Neuronal stem cell (in vitro differentiated cells): ENCODE measurements around the gene CYP17A1.

Source experiments
- DNase-seq: peaks from one replicate; pipeline ENCODE4 v3.0.0-alpha.2; 2013; ENCODE audit warnings: low spot score
- H2AFZ ChIP-seq: one replicate; pipeline ENCODE4 v1.6.1; 2013; ENCODE audit warnings: mild to moderate bottlenecking, low read length, inconsistent platforms
- H2AK5ac ChIP-seq: 2 replicates; pipeline ENCODE4 v1.6.1; 2013; ENCODE audit warnings: low read depth, mild to moderate bottlenecking, inconsistent platforms, low read length, moderate library complexity, mixed read lengths
- H2BK120ac ChIP-seq: 2 replicates; pipeline ENCODE4 v1.6.1; 2013; ENCODE audit warnings: low read depth, mild to moderate bottlenecking, inconsistent platforms, low read length, moderate library complexity, mixed read lengths
- H2BK12ac ChIP-seq: one replicate; pipeline ENCODE4 v1.6.1; 2013; ENCODE audit warnings: low read length, inconsistent platforms
- H2BK15ac ChIP-seq: 2 replicates; pipeline ENCODE4 v1.6.1; 2013; ENCODE audit warnings: mild to moderate bottlenecking, low read length, inconsistent platforms, mixed read lengths
- H2BK5ac ChIP-seq: one replicate; pipeline ENCODE4 v1.6.1; 2013; ENCODE audit warnings: inconsistent platforms, mild to moderate bottlenecking, low read length, moderate library complexity
- H3K14ac ChIP-seq: one replicate; pipeline ENCODE4 v1.6.1; 2013; ENCODE audit warnings: low read length, inconsistent platforms
- H3K18ac ChIP-seq: 2 replicates; pipeline ENCODE4 v1.6.1; 2013; ENCODE audit warnings: low read length, inconsistent platforms
- H3K23ac ChIP-seq: 2 replicates; pipeline ENCODE4 v1.6.1; 2013; ENCODE audit warnings: low read depth, mild to moderate bottlenecking, mixed read lengths, low read length, inconsistent platforms; ENCODE audit not compliant: poor library complexity
- H3K27ac ChIP-seq: replicated peaks from 3 replicates; pipeline ENCODE4 v1.5.1; 2013; ENCODE audit warnings: low read length, inconsistent platforms
- H3K27me3 ChIP-seq, 3 experiments: 2 replicates each; pipeline ENCODE4 v1.6.1; 2013; ENCODE audit warnings: low read length in 3 of 3, mild to moderate bottlenecking in 2 of 3, inconsistent platforms in 1 of 3, low read depth in 1 of 3, mixed read lengths in 1 of 3, moderate library complexity in 1 of 3; ENCODE audit not compliant: control insufficient read depth in 3 of 3, insufficient read depth in 3 of 3
- H3K36me3 ChIP-seq, 2 donors: replicated peaks in 1 of 2; 2 replicates each; pipeline ENCODE4 v1.6.1; 2013; ENCODE audit warnings: low read length in 2 of 2; ENCODE audit not compliant: control insufficient read depth in 2 of 2, insufficient read depth in 2 of 2
- H3K4ac ChIP-seq: 2 replicates; pipeline ENCODE4 v1.6.1; 2013; ENCODE audit warnings: inconsistent platforms, mild to moderate bottlenecking, low read length, moderate library complexity
- H3K4me1 ChIP-seq, 2 donors: 1 replicate in 1 of 2; 2 replicates in 1 of 2; pipeline ENCODE4 v1.6.1; 2013; ENCODE audit warnings: low read length in 2 of 2, low read depth in 1 of 2; ENCODE audit not compliant: control insufficient read depth in 2 of 2, insufficient read depth in 1 of 2
- H3K4me2 ChIP-seq: one replicate; pipeline ENCODE4 v1.6.1; 2013; ENCODE audit warnings: mild to moderate bottlenecking, low read length, inconsistent platforms; ENCODE audit not compliant: insufficient read depth, poor library complexity, severe bottlenecking
- H3K4me3 ChIP-seq, 2 donors: 2 replicates each; pipeline ENCODE4 v1.5.1; 2013; ENCODE audit warnings: low read length in 2 of 2, mild to moderate bottlenecking in 2 of 2, inconsistent platforms in 1 of 2, moderate library complexity in 1 of 2
- H3K79me1 ChIP-seq: one replicate; pipeline ENCODE4 v1.6.1; 2013; ENCODE audit warnings: low read depth, mild to moderate bottlenecking, inconsistent platforms, low read length, moderate library complexity
- H3K9ac ChIP-seq: one replicate; pipeline ENCODE4 v1.6.1; 2013; ENCODE audit warnings: mild to moderate bottlenecking, low read depth, low read length, inconsistent platforms; ENCODE audit not compliant: poor library complexity
- H3K9me3 ChIP-seq, 2 donors: replicated peaks in 1 of 2; 2 replicates each; pipeline versions ENCODE3 to v1.6.1; 2013; ENCODE audit warnings: low read length in 2 of 2, mild to moderate bottlenecking in 2 of 2, inconsistent platforms in 1 of 2, low read depth in 1 of 2, mixed read lengths in 1 of 2, moderate library complexity in 1 of 2; ENCODE audit not compliant: control insufficient read depth in 2 of 2, insufficient read depth in 1 of 2
- H4K8ac ChIP-seq: one replicate; pipeline ENCODE4 v1.6.1; 2013; ENCODE audit warnings: low read depth, mild to moderate bottlenecking, inconsistent platforms, low read length, moderate library complexity
- H4K91ac ChIP-seq: one replicate; pipeline ENCODE4 v1.6.1; 2013; ENCODE audit warnings: low read length, low read depth, mild to moderate bottlenecking, inconsistent platforms; ENCODE audit not compliant: poor library complexity
- WGBS, 2 donors: extraction: QIAGEN DNeasy Blood & Tissue Kit; methylation state at CpG; one replicate each; pipeline ENCODE4 v1.1.7; 2013; ENCODE audit warnings: missing lambda C conversion rate in 2 of 2, mixed read lengths in 1 of 2; ENCODE audit not compliant: insufficient read length in 2 of 2, insufficient replicate concordance in 1 of 2; ENCODE audit errors: extremely low coverage in 2 of 2; 5-methylcytosine and 5-hydroxymethylcytosine counted together

The CYP17A1 gene

GRCh38 chr10:102815790-102816549 is 21.2 kb downstream of the CYP17A1 start:
- Histone ChIP-seq H4K8ac (no peak overlapping the region), H3K4me3 (no peak overlapping the region), H3K79me1 (peaks cover 2% of the 10 kb centered on the region), H2AFZ (no peak overlapping the region), H2AK5ac (no peak overlapping the region), H3K4ac (no peak overlapping the region), H3K23ac (no peak overlapping the region), H3K4me2 (no peak overlapping the region), H2BK120ac (no peak overlapping the region), H2BK5ac (no peak overlapping the region), H3K14ac (no peak overlapping the region), H4K91ac (no peak overlapping the region), H2BK15ac (no peak overlapping the region), H2BK12ac (no peak overlapping the region), H3K9ac (peak overlapping the region; percentile 72), H3K9me3 (no peaks in the 10 kb centered on the region), H3K36me3 (peaks cover 22 to 41% of the 10 kb centered on the region in 2 donors), H3K27me3 (peaks cover 0 to 3% (median 0%) of the 10 kb centered on the region in 3 experiments), H3K18ac (no peak overlapping the region), H3K27ac (no peak overlapping the region), H3K4me1 (peaks cover 0 to 8% of the 10 kb centered on the region in 2 donors)
- no CpG with 5 or more reads among the region's 12 CpGs for WGBS, 2 donors
- DNase-seq, result no peak

- H3K14ac ChIP-seq, result no peak overlapping the region
- H2BK12ac ChIP-seq, result no peak overlapping the region
- H2AFZ ChIP-seq, result no peak overlapping the region
- H3K4me3 ChIP-seq, result no peak overlapping the region
- H3K4me2 ChIP-seq, result no peak overlapping the region
- peaks cover 0 to 3% (median 0%) of the 10 kb centered on the region in 3 experiments for H3K27me3 ChIP-seq
- H2BK120ac ChIP-seq, result no peak overlapping the region
- no peak overlapping the region for H4K91ac ChIP-seq
- H3K23ac ChIP-seq, result no peak overlapping the region
- peaks cover 2% of the 10 kb centered on the region for H3K79me1 ChIP-seq
- no peak overlapping the region for H3K4ac ChIP-seq
- no peak overlapping the region for H3K18ac ChIP-seq
- WGBS, 2 donors, result no CpG with 5 or more reads among the region's 23 CpGs
- no peak overlapping the region for H3K9ac ChIP-seq
- H3K27ac ChIP-seq, result no peak overlapping the region
- no peak for DNase-seq
- H4K8ac ChIP-seq, result no peak overlapping the region
- H3K4me1 ChIP-seq, result peaks cover 0 to 8% of the 10 kb centered on the region in 2 donors
- no peak overlapping the region for H2BK15ac ChIP-seq
- H3K9me3 ChIP-seq, result no peaks in the 10 kb centered on the region
- no peak overlapping the region for H2AK5ac ChIP-seq
- no peak overlapping the region for H2BK5ac ChIP-seq
- peaks cover 22 to 43% of the 10 kb centered on the region in 2 donors for H3K36me3 ChIP-seq
These were observed 22.1 kb downstream of the CYP17A1 start for GRCh38 chr10:102814873-102815661.

GRCh38 chr10:102814453-102814871 is 22.8 kb downstream of the CYP17A1 start:
- Histone ChIP-seq H3K23ac (no peak overlapping the region), H3K4ac (no peak overlapping the region), H3K18ac (no peak overlapping the region), H2BK5ac (no peak overlapping the region), H2AFZ (no peak overlapping the region), H3K4me1 (peaks cover 0 to 8% of the 10 kb centered on the region in 2 donors), H3K4me2 (no peak overlapping the region), H3K9me3 (no peaks in the 10 kb centered on the region), H2AK5ac (no peak overlapping the region), H3K9ac (no peak overlapping the region), H3K14ac (no peak overlapping the region), H3K27me3 (peaks cover 0 to 3% (median 0%) of the 10 kb centered on the region in 3 experiments), H3K36me3 (peaks cover 24 to 49% of the 10 kb centered on the region in 2 donors), H3K4me3 (no peak overlapping the region), H3K79me1 (peaks cover 2% of the 10 kb centered on the region), H4K8ac (no peak overlapping the region), H2BK12ac (no peak overlapping the region), H2BK120ac (no peak overlapping the region), H2BK15ac (no peak overlapping the region), H3K27ac (no peak overlapping the region), H4K91ac (no peak overlapping the region)
- no peak for DNase-seq
- no CpG with 5 or more reads among the region's 8 CpGs for WGBS, 2 donors
